Measurements from ENCODE around the gene GFPT2.

Gene GFPT2

GRCh38 chr5:180329138-180329435, 24.0 kb downstream of the GFPT2 start:
- TF ChIP-seq KLF8 (tag by site-specific recombination; IDR thresholded peaks at IDR 0.05) (no peak), HIC1 (tag by site-specific recombination; IDR thresholded peaks at IDR 0.05) (no peak), TRIM28 (IDR thresholded peaks at IDR 0.05; ENCODE audit: borderline replicate concordance, low read length) (no peak), PATZ1 (tag by site-specific recombination; IDR thresholded peaks at IDR 0.05) (no peak), ZNF423 (tag by site-specific recombination; IDR thresholded peaks at IDR 0.05) (no peak), ZNF248 (tag by site-specific recombination; IDR thresholded peaks at IDR 0.05) (no peak), ZNF660 (tag by site-specific recombination; IDR thresholded peaks at IDR 0.05) (no peak)
- Histone ChIP-seq H3K27ac (ENCODE audit: extremely low read depth, low read depth, low read length) (no peak overlapping the region), H3K4me1 (ENCODE audit: control insufficient read depth, insufficient read depth, low read length) (no peaks in the 10 kb centered on the region), H3K9me3 (ENCODE audit: control insufficient read depth, insufficient read depth, low read depth, low read length) (no peaks in the 10 kb centered on the region), H3K36me3 (ENCODE audit: control insufficient read depth in 2 of 2, insufficient read depth in 1 of 2, low read length in 2 of 2) (peaks cover 0 to 67% of the 10 kb centered on the region in 2 experiments; a peak in 2 of 3 replicates), H3K4me3 (ENCODE audit: low read depth, low read length) (no peak overlapping the region)
- ChIA-PET CTCF (interaction anchor here (0.5 to 2.1 kb wide), 45 partner anchors 9 to 1304 kb away, joined by 3 to 39 read pairs (median 4); partner anchors contain the start of gene RASGEF1C), POLR2A (interaction anchor here (0.8 to 1.4 kb wide), 2 partner anchors 15 to 24 kb away, joined by 3 to 4 read pairs; partner anchors contain the start of gene GFPT2)

GRCh38 chr5:180328296-180329137, 24.6 kb downstream of the GFPT2 start:
- peaks cover 0 to 67% of the 10 kb centered on the region in 2 experiments; a peak in 2 of 3 replicates for H3K36me3 ChIP-seq (ENCODE audit: control insufficient read depth in 2 of 2, insufficient read depth in 1 of 2, low read length in 2 of 2)
- TF ChIP-seq ZXDB (tag by site-specific recombination; IDR thresholded peaks at IDR 0.05), result peak; percentile 13; the same call in 1 of the 2 replicates
- no peak for TF ChIP-seq PRDM4 (tag by site-specific recombination; IDR thresholded peaks at IDR 0.05)
- TF ChIP-seq OSR2 (tag by site-specific recombination; IDR thresholded peaks at IDR 0.05), result no peak
- no peak for TF ChIP-seq SALL2 (tag by site-specific recombination; IDR thresholded peaks at IDR 0.05; ENCODE audit: borderline replicate concordance)
- peak; percentile 68 for TF ChIP-seq ZNF654 (tag by site-specific recombination; IDR thresholded peaks at IDR 0.05; ENCODE audit: low read depth)
- no peak for TF ChIP-seq ZSCAN5A (tag by site-specific recombination; IDR thresholded peaks at IDR 0.05)
- peak; percentile 23; the same call in 1 of the 2 replicates for TF ChIP-seq ZNF121 (tag by site-specific recombination; IDR thresholded peaks at IDR 0.05)
- peak; percentile 83 for TF ChIP-seq ZBTB8A (tag by site-specific recombination; IDR thresholded peaks at IDR 0.05)
- peak; percentile 74 for TF ChIP-seq CTCF (tag by site-specific recombination; IDR thresholded peaks at IDR 0.05)
- TF ChIP-seq ZNF10 (tag by site-specific recombination; IDR thresholded peaks at IDR 0.05), result 0 out of 2 replicates have a peak, but pooled peaks have one; percentile 51
- TF ChIP-seq BCL11A (tag by site-specific recombination; IDR thresholded peaks at IDR 0.05; ENCODE audit: low read depth), result no peak
- TF ChIP-seq ZNF660 (tag by site-specific recombination; IDR thresholded peaks at IDR 0.05), result peak; percentile 32; the same call in 1 of the 2 replicates
- 0 out of 2 replicates have a peak, but pooled peaks have one; percentile 15 for TF ChIP-seq KLF9 (tag by site-specific recombination; IDR thresholded peaks at IDR 0.05; ENCODE audit: low read depth)
- TF ChIP-seq ZNF169 (tag by site-specific recombination; IDR thresholded peaks at IDR 0.05), result no peak
- H3K9me3 ChIP-seq (ENCODE audit: control insufficient read depth, insufficient read depth, low read depth, low read length), result no peaks in the 10 kb centered on the region
- POLR2A ChIA-PET, result interaction anchor here (0.8 to 1.4 kb wide), 2 partner anchors 14 to 25 kb away, joined by 3 to 4 read pairs; partner anchors contain the start of gene GFPT2
- H3K4me3 ChIP-seq (ENCODE audit: low read depth, low read length), result no peak overlapping the region
- no peak overlapping the region for H3K27ac ChIP-seq (ENCODE audit: extremely low read depth, low read depth, low read length)
- H3K4me1 ChIP-seq (ENCODE audit: control insufficient read depth, insufficient read depth, low read length), result no peaks in the 10 kb centered on the region
- CTCF ChIA-PET, result interaction anchor here (0.5 to 2.1 kb wide), 49 partner anchors 9 to 1303 kb away, joined by 3 to 39 read pairs (median 4); partner anchors contain the start of gene RASGEF1C

Measured in HEK293 (cell line).